Lower lobe of right lung (tissue), 2 donors: Measurements from ENCODE around the gene SLC15A1. TPM values are rescaled to one million over a fixed set of nuclear protein-coding genes. Genes with fewer than 3 reads are reported as not detected.

Experiments used
- ATAC-seq, 2 donors: fragments of 200-7000 bp; cut with Tn5 transposase; one replicate each; pipeline ENCODE4 v1.9.1; 2020 to 2022; ENCODE audit warnings: mild to moderate bottlenecking in 2 of 2, moderate library complexity in 2 of 2
- DNase-seq: peaks from one replicate; pipeline ENCODE4 v3.0.0-alpha.2; 2020
- H3K27ac ChIP-seq: fragments of 200-600 bp; one replicate; pipeline ENCODE4 v1.8.0; 2022
- H3K27me3 ChIP-seq: fragments of 200-600 bp; one replicate; pipeline ENCODE4 v1.8.0; 2022; ENCODE audit warnings: low read depth
- H3K36me3 ChIP-seq: fragments of 200-600 bp; one replicate; pipeline ENCODE4 v1.8.0; 2022; ENCODE audit warnings: mild to moderate bottlenecking
- H3K4me1 ChIP-seq: fragments of 200-600 bp; one replicate; pipeline ENCODE4 v1.8.0; 2022
- H3K4me3 ChIP-seq: fragments of 200-600 bp; one replicate; pipeline ENCODE4 v1.8.0; 2022; ENCODE audit warnings: mild to moderate bottlenecking
- H3K9me3 ChIP-seq: fragments of 200-600 bp; one replicate; pipeline ENCODE4 v1.8.0; 2022
- intact Hi-C: fragments of 100-400 bp; cut with DNase I; formaldehyde crosslinking; loops from one replicate; pipeline ENCODE4 v1.11.0; 2022
- total RNA-seq: library from RNA; stranded (reverse); fragmentation: NEBNext Ultra II Directional; extraction: Animal tissue kit (Norgen Biotek cat#: 25700); gene quantifications from one replicate; pipeline ENCODE4 v1.2.1, GENCODE V29; 2021
- TF ChIP-seq, protein P1 (sequence below): fragments of 200-600 bp; IDR thresholded peaks from one replicate; pipeline ENCODE4 v1.8.0; 2022; ENCODE audit warnings: antibody characterized with exemption, mild to moderate bottlenecking
- donor health status: DM: no; HTN: yes; CAD: no; lungs with severe emphysema.

Gene SLC15A1
- total RNA-seq, 1 donor from 2014 or later: not detected

DNA sequence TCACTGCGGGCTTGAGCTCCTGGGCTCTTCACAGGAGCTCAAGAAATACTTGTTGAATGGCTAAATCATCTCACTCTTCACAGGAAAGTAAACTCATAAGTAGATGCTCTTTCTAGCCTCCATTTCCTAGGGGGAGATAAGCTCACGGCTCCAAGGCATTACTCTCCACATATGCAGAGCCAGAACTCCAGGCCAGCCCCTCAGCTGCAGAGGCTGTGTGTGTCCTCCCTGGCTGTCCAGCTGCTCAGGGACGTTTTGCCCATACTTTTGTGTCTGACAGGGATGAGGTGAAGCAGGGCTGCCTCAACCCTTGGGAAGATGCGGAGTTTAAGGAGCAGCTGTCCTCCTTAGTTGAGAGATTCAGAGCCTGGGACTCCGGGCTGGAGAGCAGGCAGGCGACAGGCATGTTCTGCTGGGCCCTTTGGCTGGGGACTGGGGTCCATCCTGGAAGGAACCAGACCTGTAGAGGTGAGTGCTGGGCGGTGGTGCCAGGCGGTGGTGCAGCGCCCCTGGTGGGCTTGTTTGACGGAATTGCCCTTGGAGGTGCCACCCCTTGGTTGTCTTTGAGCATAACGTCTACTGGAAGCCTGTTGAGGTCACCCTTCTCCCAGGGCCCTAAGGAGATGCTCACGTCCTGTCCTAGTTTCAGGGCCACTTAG is 20.5 kb upstream of the SLC15A1 start:
- H3K27ac ChIP-seq: no peak overlapping the region
- H3K9me3 ChIP-seq: no peaks in the 10 kb centered on the region
- H3K4me3 ChIP-seq: no peak overlapping the region
- ATAC-seq: no peak
- H3K27me3 ChIP-seq: no peaks in the 10 kb centered on the region
- DNase-seq: no peak
- H3K4me1 ChIP-seq: no peaks in the 10 kb centered on the region
- no peaks in the 10 kb centered on the region for H3K36me3 ChIP-seq
- TF ChIP-seq, protein P1, sequence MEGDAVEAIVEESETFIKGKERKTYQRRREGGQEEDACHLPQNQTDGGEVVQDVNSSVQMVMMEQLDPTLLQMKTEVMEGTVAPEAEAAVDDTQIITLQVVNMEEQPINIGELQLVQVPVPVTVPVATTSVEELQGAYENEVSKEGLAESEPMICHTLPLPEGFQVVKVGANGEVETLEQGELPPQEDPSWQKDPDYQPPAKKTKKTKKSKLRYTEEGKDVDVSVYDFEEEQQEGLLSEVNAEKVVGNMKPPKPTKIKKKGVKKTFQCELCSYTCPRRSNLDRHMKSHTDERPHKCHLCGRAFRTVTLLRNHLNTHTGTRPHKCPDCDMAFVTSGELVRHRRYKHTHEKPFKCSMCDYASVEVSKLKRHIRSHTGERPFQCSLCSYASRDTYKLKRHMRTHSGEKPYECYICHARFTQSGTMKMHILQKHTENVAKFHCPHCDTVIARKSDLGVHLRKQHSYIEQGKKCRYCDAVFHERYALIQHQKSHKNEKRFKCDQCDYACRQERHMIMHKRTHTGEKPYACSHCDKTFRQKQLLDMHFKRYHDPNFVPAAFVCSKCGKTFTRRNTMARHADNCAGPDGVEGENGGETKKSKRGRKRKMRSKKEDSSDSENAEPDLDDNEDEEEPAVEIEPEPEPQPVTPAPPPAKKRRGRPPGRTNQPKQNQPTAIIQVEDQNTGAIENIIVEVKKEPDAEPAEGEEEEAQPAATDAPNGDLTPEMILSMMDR: no peak
- intact Hi-C loops: no loop called here

DNA sequence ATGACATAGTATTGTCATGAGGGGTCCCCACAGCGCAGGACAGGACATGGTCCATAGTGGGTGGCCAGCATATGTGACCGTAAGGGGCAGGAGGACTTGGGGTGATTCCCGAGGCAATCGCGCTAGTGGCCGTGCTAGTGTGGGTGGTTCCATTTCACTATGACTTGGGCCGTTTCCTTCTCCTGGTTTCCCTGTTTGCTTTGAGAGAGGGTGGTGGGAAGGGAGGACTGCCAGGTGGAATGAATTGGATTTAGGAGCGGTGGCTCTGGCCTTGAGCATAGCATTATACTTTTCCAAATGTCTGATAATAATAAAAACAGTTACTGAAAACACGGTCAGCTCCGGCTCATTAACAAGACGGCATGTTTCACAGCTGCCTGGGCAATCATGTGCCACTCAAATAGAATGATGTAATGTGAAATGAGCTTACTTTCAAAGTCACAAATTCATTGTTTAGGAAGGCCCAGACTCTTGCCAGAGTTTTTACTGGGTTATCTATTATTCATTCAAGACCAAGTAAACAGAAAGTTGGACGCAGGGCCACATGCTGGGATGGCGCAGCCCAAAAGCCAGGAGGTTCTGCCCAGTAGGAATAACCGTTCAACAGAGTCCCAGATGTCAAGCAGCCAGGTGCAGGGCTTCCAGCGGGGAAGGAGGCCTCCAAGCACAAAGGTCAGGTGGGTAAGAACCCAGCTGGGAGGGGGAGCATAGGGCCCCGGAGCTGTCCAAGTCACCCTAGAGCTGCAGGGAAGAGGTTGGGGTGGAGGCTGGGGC is 19.6 kb upstream of the SLC15A1 start:
- Histone ChIP-seq H3K4me1 (no peaks in the 10 kb centered on the region), H3K4me3 (no peak overlapping the region), H3K27me3 (no peaks in the 10 kb centered on the region), H3K9me3 (no peaks in the 10 kb centered on the region), H3K36me3 (no peaks in the 10 kb centered on the region), H3K27ac (no peak overlapping the region)
- TF ChIP-seq, protein P1: no peak
- intact Hi-C loops: no loop called here
- ATAC-seq: no peak
- no peak for DNase-seq

DNA sequence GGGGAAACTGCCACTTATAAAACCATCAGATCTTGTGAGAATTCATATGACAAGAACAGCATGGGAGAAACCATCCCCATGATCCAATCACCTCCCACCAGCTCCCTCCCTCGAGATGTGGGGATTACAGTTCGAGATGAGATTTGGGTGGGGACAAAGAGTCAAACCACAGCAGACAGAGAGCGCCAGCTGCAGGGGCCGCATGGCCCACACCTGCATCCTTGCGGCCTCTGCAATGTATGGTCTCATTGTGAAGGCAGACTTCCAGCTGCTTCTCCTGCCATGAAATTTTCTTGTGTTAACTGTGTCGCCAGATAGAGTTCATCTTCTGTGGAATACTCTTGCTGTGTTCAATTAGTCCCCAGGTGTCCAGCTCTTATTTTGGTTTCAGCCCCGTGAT is 17.3 kb upstream of the SLC15A1 start:
- intact Hi-C loops: no loop called here
- no peak overlapping the region for H3K27ac ChIP-seq
- no peaks in the 10 kb centered on the region for H3K36me3 ChIP-seq
- H3K27me3 ChIP-seq: no peaks in the 10 kb centered on the region
- no peaks in the 10 kb centered on the region for H3K4me1 ChIP-seq
- TF ChIP-seq, protein P1: no peak
- DNase-seq (no peak), ATAC-seq (no peak)
- no peaks in the 10 kb centered on the region for H3K9me3 ChIP-seq
- H3K4me3 ChIP-seq: no peak overlapping the region

DNA sequence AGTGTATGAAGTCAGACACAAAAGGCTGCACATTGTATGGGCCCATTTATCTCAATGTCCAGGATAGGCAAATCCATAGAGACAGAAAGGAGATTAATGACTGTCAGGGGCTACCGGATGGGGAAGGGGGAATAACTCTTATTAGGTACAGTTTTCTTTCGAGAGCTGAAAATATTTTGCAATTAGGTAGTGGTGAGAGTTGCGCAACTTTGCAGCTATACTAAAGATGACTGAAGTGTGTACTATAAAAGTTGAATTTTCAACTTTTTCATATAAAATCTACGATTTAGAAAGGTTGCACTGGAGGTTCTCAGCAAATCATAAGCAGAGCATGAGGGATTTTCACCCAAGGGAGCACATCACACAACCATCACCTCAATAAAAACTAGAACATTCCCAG is 16.1 kb upstream of the SLC15A1 start:
- Histone ChIP-seq H3K4me3 (no peak overlapping the region), H3K36me3 (no peaks in the 10 kb centered on the region), H3K9me3 (no peaks in the 10 kb centered on the region), H3K27ac (no peak overlapping the region), H3K27me3 (no peaks in the 10 kb centered on the region), H3K4me1 (no peaks in the 10 kb centered on the region)
- TF ChIP-seq, protein P1: no peak
- DNase-seq (no peak), ATAC-seq (no peak)
- intact Hi-C loops: no loop called here

DNA sequence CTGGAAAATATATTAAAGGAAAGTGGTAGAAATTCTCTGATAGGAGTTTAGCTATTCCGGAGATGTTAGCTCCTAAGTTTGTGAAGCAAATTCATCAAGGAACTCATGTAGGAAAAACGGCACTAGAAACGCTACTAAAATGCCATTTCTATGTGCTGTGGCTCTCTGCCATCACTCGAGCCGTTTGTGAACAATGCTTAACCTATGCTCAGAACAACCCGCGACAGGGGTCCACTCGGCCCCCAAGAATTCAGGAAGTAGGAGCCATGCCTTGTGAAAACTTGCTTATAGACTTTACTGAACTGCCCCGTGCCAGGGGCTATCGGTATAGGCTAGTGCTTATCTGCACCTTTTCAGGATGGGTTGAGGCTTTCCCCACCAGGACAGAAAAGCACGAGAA is 14.2 kb upstream of the SLC15A1 start:
- Histone ChIP-seq H3K36me3 (no peaks in the 10 kb centered on the region), H3K9me3 (no peaks in the 10 kb centered on the region), H3K27ac (no peak overlapping the region), H3K4me1 (no peaks in the 10 kb centered on the region), H3K27me3 (no peaks in the 10 kb centered on the region), H3K4me3 (no peak overlapping the region)
- ATAC-seq (peak in 1 of 2 donors; percentile 31), DNase-seq (no peak)
- intact Hi-C loops: no loop called here
- TF ChIP-seq, protein P1: no peak
